Stimulated activated naive CD4-positive, alpha-beta T cell (primary cell): Measurements from ENCODE around the gene BHLHE23.
"Not testable (repeated sequence)": the region's sequence is repeated elsewhere in the genome, so short reads cannot be mapped to it uniquely, and the experiment has no call there.

Experiments used
- DNase-seq, 6 experiments: peaks; one replicate each; lab custom pipeline; 2025; lab: John Stamatoyannopoulos, UW

The BHLHE23 gene

DNA sequence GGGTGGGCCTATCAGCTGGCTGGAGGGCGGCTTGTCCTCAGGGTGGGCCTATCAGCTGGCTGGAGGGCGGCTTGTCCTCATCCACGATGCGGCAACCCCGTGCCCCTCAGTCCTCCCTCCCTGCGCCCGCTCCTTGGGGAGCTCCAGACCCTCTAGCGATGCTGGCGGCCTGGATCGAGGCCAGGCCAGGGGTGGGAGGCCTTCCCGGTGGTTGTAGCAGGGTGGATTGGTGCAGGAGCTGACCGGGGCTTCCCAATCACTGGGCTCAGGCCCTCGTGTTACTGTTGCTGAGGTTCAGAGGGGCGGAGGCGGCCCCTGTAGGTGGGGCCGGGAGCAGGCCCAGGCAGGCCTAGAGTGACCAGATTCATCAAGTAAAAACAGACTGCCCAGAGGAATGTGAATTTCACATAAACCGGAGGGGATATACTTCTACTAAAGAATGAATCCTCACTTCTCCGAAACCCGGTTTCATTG, 45.4 kb downstream of the BHLHE23 start:
- DNase-seq, result no peak

DNA sequence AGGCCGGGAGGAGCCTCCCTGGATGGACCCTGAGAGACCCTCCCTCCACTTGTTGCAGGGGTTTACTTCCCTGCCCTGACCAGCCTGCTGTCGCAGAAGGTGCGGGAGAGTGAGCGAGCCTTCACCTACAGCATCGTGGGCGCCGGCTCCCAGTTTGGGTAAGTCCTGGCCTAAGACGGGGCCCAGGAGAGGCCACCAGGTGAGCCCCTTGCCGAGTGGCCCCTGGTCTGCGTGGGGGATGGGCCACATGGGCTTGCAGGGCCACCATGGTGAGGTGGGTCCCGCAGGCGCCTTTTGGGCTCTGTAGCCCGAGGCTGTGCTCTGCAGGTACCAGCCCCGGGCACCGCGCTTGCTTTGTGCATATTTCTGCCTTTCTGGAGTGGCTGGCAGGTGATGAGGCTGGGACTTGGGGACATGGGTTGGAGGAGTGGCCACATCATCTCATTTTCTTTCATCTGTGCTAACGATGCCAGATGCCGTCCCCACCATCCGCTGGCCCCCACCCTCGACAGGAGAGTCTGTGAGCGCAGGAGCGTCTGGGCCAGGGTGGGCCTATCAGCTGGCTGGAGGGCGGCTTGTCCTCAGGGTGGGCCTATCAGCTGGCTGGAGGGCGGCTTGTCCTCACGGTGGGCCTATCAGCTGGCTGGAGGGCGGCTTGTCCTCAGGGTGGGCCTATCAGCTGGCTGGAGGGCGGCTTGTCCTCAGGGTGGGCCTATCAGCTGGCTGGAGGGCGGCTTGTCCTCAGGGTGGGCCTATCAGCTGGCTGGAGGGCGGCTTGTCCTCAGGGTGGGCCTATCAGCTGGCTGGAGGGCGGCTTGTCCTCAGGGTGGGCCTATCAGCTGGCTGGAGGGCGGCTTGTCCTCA, 46.1 kb downstream of the BHLHE23 start:
- not testable (repeated sequence) for DNase-seq

DNA sequence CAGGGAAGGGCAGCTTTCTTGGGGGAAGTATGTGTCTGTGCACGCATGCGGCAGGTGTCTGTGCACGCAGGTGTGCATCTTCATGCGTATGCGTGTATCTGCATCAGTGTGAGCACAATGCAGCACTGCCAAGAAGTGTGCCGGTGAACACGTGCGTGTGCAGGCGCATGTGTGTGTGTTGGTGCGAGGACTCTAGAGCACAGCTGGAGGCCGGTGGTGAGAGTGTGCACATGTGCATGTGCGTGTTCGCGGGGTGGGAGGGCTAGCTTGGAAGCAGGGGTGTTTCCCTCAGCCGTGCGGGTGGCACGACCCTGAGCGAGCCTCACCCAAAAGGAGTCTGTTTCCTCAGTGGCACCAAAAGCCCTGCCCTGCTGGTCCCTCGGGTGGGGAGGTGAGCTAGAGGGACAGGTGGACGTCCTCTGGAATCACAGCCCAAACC, 46.7 kb downstream of the BHLHE23 start:
- no peak for DNase-seq

DNA sequence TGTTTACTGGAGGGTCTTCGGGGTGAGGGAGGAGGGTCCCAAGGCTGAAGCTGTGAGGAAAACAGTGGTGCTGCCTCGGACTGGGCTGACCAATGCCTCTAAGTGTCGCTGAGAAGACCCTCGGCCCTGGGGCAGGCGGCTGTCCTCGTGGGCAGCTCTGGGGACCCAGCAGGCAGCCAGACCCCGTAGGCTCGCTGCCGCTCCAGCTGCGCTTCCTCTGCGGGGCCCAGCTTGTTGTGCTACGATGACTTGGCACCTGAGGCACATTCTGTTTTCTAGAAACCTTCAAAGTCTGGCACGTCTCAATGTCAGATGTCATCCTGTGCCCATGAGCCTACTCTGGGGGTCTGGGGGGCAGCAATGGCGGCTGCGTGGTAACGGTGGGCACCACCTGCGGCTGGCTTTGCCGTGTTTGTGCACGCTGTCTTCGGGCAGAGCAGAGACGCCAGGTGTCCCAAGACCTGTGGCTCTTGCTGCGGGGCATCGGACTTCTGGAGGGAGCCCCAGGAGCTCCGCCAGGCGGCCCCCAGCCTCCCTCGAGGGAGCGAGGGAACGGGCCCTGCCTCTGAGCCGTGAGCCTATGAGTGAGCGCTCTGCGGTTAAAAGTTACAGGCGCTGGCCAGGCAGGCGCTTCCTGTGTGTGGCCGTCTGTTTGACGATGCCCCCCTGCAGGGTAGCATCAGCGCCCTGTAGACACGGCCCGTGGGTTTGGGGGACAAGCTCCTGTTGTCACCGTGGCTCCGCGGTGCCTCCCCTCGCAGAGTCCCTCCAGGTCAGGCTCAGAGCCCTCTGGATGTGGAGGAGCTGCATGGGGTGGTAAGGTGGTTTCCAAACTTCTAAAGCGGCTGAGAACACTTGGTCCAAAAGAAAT, 47.4 kb downstream of the BHLHE23 start:
- DNase-seq, result peak in 1 of 6 experiments; percentile 15

DNA sequence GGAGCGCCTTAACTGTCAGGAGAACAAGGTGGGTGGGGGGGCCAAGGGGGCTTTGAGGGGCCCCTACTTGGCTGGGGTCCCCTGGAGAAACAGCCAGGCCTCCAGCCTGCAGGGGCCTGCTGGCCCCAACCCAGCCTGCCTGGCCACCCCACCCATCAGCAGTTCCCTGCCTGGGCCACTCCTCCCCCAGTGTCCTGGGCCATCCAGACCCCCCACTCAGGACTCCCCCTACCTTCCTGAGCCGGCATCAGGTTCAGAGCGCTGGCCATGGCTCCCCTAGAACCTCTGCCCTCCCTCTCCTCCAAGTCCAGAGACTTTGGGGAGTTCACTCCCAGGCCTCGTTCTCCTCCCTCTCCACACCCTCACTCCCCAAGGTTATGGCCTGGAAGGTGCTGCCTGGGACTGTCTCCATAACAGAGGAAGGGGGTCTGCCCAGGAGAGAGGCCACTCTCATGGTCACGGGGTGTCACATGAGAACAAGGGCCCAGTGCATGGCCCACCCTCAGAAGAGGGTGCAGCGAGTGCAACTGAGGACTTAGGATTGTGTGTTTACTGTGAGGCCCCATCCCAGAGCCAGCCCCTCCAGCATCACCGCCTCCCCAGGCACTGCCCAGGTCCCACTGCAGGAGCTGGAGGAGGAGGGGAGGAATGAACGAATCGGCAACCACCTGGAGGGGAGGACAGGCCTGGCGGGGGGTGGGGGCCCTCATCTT, 48.2 kb downstream of the BHLHE23 start:
- no peak for DNase-seq

DNA sequence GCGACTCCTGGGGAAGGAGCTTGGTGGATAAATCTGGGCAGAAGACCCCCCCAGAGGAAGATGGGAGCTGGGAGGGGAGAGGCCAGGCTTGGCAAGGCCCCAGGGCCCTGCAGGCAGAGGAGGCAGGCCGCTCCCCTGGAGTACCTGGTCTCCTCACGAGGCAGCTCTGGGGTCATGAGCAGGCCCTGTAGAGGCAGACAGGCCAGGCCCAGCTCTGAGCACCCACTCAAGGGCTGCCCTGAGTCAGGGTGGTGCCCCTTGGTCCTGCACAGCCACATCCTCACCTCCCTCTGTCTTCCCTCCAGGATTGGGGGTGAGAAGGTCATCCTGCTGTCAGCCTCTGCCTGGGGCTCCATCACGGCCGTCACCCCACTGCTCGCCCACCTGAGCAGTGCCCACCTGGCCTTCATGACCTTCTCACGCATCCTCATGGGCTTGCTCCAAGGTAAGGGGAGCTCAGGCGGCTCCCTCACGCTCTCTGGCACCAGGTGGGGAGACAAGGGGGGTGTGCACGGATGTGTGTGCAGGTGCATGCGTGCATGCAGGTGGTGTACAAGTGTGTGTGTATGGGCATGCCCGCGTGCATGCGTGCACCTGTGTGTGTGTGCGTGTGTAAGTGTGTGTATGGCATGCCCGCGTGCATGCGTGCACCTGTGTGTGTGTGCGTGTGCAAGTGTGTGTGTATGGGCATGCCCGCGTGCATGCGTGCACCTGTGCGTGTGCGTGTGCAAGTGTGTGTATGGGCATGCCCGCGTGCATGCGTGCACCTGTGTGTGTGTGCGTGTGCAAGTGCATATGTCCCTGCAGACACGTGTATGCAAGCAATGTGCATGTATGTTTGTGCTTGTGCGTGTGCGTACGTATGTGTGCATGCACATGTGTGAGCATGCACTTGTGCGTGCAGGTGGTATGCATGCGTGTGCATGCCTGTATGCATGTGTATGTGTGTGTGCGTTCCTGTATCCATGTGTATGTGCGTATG, 49.3 kb downstream of the BHLHE23 start:
- no peak for DNase-seq

DNA sequence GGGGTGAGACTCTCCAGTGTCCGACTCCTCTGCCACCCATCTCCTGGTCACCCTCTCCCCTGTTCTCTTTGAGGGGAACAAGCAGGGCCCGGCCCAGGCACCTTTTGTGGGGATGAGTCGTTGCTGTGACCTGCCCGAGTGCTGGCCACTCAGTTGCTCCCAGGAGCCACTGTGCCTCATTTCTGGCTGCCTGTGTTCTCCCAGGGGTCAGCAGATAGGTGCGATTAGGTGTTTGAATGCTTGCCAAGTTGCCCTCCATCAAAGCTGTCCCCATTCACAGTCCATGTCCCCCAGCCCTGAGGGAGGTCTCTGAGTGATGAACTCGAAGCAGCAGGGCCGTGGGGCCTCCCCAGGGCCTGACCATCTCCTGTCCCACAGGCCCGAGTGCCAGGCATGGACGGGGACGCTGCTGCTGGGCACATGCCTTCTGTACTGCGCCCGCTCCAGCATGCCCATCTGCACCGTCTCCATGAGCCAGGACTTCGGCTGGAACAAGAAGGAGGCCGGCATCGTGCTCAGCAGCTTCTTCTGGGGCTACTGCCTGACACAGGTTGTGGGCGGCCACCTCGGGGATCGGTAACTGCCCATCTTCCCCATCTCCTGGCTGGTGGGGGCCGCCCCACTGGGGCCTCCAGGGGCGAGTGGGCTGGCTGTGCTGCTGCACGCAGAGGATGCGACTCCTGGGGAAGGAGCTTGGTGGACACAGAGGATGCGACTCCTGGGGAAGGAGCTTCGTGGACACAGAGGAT, 50.2 kb downstream of the BHLHE23 start:
- DNase-seq, result no peak
